Neural cell (in vitro differentiated cells): ENCODE data around the gene ADRB1. TPM values are rescaled to one million over a fixed set of nuclear protein-coding genes. Genes with fewer than 3 reads are reported as not detected.

ENCODE experiments used
- H2AFZ ChIP-seq: fragments of 200-600, 300-800 bp; sonication (generic), shearing (Covaris generic); 2 replicates; pipeline ENCODE4 v1.6.0; 2014; ENCODE audit warnings: low read depth, mild to moderate bottlenecking, antibody characterized with exemption, low read length, moderate library complexity
- H3F3A ChIP-seq: fragments of 200-600 bp; shearing (Covaris generic); 2 replicates; pipeline ENCODE4 v1.6.1; 2016; ENCODE audit warnings: mild to moderate bottlenecking, moderate library complexity, mixed read lengths, antibody characterized with exemption, low read length; ENCODE audit not compliant: insufficient read depth, poor library complexity, severe bottlenecking
- H3K27ac ChIP-seq: fragments of 200-600, 300-800 bp; sonication (generic), shearing (Covaris generic); 2 replicates; pipeline ENCODE4 v1.5.1; 2014; ENCODE audit warnings: mild to moderate bottlenecking, low read length, moderate library complexity
- H3K27me3 ChIP-seq: fragments of 300-800, 200-600 bp; sonication (generic), shearing (Covaris generic); 2 replicates; pipeline ENCODE4 v1.6.0; 2014; ENCODE audit warnings: mild to moderate bottlenecking, low read depth, low read length, moderate library complexity; ENCODE audit not compliant: insufficient read depth
- H3K36me3 ChIP-seq: fragments of 300-800, 200-600 bp; sonication (generic), shearing (Covaris generic); 2 replicates; pipeline ENCODE4 v1.5.1; 2014; ENCODE audit warnings: mild to moderate bottlenecking, antibody characterized with exemption, low read length, moderate library complexity; ENCODE audit not compliant: insufficient read depth
- H3K4me2 ChIP-seq: fragments of 300-800, 200-600 bp; sonication (generic), shearing (Covaris generic); 2 replicates; pipeline ENCODE4 v1.6.0; 2014; ENCODE audit warnings: mild to moderate bottlenecking, low read length
- H3K4me3 ChIP-seq: fragments of 300-800, 200-600 bp; sonication (generic), shearing (Covaris generic); 2 replicates; pipeline ENCODE4 v1.5.1; 2014; ENCODE audit warnings: mild to moderate bottlenecking, low read length, moderate library complexity
- H3K79me2 ChIP-seq: fragments of 200-600 bp; shearing (Covaris generic); replicated peaks from 2 replicates; pipeline ENCODE4 v1.6.0; 2014; ENCODE audit warnings: mild to moderate bottlenecking, low read length, moderate library complexity; ENCODE audit not compliant: insufficient read depth
- H3K9ac ChIP-seq: fragments of 300-800, 200-600 bp; sonication (generic), shearing (Covaris generic); 2 replicates; pipeline ENCODE4 v1.6.1; 2016; ENCODE audit warnings: mild to moderate bottlenecking, low read length, mixed read lengths
- H3K9me2 ChIP-seq: fragments of 200-600 bp; shearing (Covaris generic); 2 replicates; pipeline ENCODE4 v1.6.1; 2016; ENCODE audit warnings: mild to moderate bottlenecking, low read length, mixed read lengths; ENCODE audit not compliant: insufficient read depth
- H3K9me3 ChIP-seq: fragments of 200-600, 300-800 bp; sonication (generic), shearing (Covaris generic); 2 replicates; pipeline ENCODE4 v1.6.1; 2016; ENCODE audit warnings: mild to moderate bottlenecking, mixed run types, low read length, moderate library complexity, mixed read lengths
- H4K20me1 ChIP-seq: fragments of 200-600 bp; shearing (Covaris generic); 2 replicates; pipeline ENCODE4 v1.6.1; 2016; ENCODE audit warnings: mild to moderate bottlenecking, mixed run types; ENCODE audit not compliant: insufficient read depth
- EP300 ChIP-seq: fragments of 450-650 bp; conservative IDR thresholded peaks from 2 replicates; pipeline ENCODE4 v1.6.1; 2014; ENCODE audit warnings: antibody characterized with exemption, mild to moderate bottlenecking, moderate library complexity; ENCODE audit not compliant: poor library complexity, severe bottlenecking
- EZH2 ChIP-seq: fragments of 200-600, 300-800 bp; shearing (Covaris generic), sonication (generic); IDR thresholded peaks from 2 replicates; pipeline ENCODE4 v1.6.1; 2014; ENCODE audit warnings: antibody characterized with exemption, low read length, borderline replicate concordance, mild to moderate bottlenecking; ENCODE audit not compliant: insufficient read depth, poor library complexity, severe bottlenecking
- MXI1 ChIP-seq: fragments of 450-650 bp; conservative IDR thresholded peaks from 2 replicates; pipeline ENCODE4 v1.6.1; 2014; ENCODE audit warnings: antibody characterized with exemption, mild to moderate bottlenecking; ENCODE audit not compliant: poor library complexity, severe bottlenecking
- RAD21 ChIP-seq: fragments of 450-650 bp; conservative IDR thresholded peaks from 2 replicates; pipeline ENCODE4 v1.6.1; 2014; ENCODE audit warnings: antibody characterized with exemption, mild to moderate bottlenecking, moderate library complexity
- REST ChIP-seq: IDR thresholded peaks from 2 replicates; pipeline ENCODE4 v1.6.1; 2012; ENCODE audit warnings: borderline replicate concordance
- SMC3 ChIP-seq: fragments of 450-650 bp; conservative IDR thresholded peaks from 2 replicates; pipeline ENCODE4 v1.6.1; 2014; ENCODE audit warnings: antibody characterized with exemption, mild to moderate bottlenecking, moderate library complexity; ENCODE audit not compliant: poor library complexity
- TAF1 ChIP-seq: IDR thresholded peaks from 2 replicates; pipeline ENCODE4 v1.6.1; 2012; ENCODE audit warnings: low read depth
- polyA plus RNA-seq: library from polyadenylated mRNA; depleted of rRNA; stranded (reverse); fragments of >200 nt; gene quantifications from 2 replicates; pipeline ENCODE4 v1.2.3, GENCODE V29; 2014
- TF ChIP-seq, protein P1 (sequence below): fragments of 450-650 bp; IDR thresholded peaks from 2 replicates; pipeline ENCODE4 v1.5.1; 2014; ENCODE audit warnings: antibody characterized with exemption, mild to moderate bottlenecking, moderate library complexity; ENCODE audit not compliant: poor library complexity, severe bottlenecking

Gene ADRB1
- polyA plus RNA-seq, 1 donor from 2014 or later, result not detected

DNA sequence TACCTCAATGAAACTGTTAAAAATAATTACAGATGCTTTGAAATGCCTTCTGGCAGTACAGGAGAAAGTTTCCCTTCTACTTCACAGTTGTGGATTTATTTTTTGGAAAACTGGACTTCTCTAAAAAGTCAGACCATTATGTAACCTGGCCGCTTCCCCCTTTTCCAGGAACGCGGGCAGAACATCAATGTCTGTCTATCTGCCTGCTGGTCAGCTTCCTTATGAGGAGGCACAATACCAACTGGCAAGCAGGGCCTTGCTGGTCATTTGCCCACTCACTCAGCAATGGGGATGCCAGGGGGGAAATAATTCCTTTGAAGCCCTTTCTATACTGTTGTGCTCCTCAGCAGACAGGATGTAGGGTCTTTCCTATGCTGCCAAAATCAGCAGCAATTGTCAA, 22.5 kb upstream of the ADRB1 start:
- Histone ChIP-seq H3K36me3 (no peaks in the 10 kb centered on the region), H3K79me2 (no peaks in the 10 kb centered on the region), H3K9ac (no peak overlapping the region), H3K4me2 (no peak overlapping the region), H3K4me3 (no peak overlapping the region), H3K27ac (no peak overlapping the region), H4K20me1 (no peaks in the 10 kb centered on the region), H3K9me3 (no peaks in the 10 kb centered on the region), H3K27me3 (no peaks in the 10 kb centered on the region), H2AFZ (no peak overlapping the region), H3K9me2 (no peaks in the 10 kb centered on the region), H3F3A (no peaks in the 10 kb centered on the region)
- TF ChIP-seq REST (no peak), EP300 (no peak), TAF1 (no peak), RAD21 (no peak), EZH2 (no peak), SMC3 (no peak)
- TF ChIP-seq, protein P1, sequence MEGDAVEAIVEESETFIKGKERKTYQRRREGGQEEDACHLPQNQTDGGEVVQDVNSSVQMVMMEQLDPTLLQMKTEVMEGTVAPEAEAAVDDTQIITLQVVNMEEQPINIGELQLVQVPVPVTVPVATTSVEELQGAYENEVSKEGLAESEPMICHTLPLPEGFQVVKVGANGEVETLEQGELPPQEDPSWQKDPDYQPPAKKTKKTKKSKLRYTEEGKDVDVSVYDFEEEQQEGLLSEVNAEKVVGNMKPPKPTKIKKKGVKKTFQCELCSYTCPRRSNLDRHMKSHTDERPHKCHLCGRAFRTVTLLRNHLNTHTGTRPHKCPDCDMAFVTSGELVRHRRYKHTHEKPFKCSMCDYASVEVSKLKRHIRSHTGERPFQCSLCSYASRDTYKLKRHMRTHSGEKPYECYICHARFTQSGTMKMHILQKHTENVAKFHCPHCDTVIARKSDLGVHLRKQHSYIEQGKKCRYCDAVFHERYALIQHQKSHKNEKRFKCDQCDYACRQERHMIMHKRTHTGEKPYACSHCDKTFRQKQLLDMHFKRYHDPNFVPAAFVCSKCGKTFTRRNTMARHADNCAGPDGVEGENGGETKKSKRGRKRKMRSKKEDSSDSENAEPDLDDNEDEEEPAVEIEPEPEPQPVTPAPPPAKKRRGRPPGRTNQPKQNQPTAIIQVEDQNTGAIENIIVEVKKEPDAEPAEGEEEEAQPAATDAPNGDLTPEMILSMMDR, result no peak

DNA sequence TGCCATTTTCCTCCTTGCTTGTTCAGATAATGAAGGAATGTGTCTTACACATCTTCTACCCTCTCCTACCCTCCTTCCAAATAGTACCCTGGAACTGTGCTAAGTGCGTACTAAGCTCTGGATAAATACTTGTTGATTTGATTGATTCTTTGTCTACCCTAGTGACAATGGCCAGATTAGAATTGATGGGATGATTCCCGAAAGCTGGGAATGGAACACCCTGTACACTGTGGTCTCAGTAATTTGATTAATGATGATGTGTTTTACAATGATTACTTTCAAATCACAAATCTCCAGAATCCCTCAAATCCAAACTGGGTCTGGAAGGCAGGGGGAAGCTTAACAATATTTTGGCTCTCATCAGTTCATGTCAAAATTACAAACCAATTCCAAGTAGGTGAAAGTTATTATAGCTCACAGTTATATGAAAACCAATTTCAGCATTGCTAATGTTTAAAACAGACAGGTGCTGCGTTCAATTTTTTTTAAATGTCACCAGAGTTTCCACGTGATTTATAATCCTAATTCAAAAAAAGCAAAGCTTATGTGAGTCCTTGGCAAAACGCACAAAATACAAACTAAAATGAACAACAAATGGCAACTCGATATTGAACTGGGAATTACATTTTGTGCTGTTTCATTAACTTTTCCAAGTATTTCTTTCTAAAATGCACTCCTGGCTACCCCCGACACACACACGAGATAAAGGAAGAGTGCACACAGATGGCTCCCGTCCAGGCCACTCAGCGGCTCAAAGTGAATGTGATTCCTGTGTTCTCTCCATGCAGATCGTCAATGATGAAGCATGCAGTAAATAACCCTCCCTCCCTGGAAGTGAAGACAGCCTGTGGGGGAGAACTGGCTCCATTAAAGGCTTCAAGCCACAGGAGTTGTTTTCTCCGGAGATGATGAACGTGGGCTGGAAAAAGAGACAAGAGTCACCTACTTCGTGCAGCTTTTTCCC, 21.7 kb upstream of the ADRB1 start:
- Histone ChIP-seq H3K9me3 (no peaks in the 10 kb centered on the region), H3F3A (no peaks in the 10 kb centered on the region), H3K9me2 (no peaks in the 10 kb centered on the region), H3K27ac (no peak overlapping the region), H3K9ac (no peak overlapping the region), H4K20me1 (no peaks in the 10 kb centered on the region), H3K4me3 (no peak overlapping the region), H3K36me3 (no peaks in the 10 kb centered on the region), H3K27me3 (no peaks in the 10 kb centered on the region), H3K4me2 (no peak overlapping the region), H2AFZ (no peak overlapping the region), H3K79me2 (no peaks in the 10 kb centered on the region)
- TF ChIP-seq RAD21 (no peak), REST (no peak), MXI1 (no peak), EZH2 (no peak), SMC3 (no peak)
- TF ChIP-seq, protein P1, result no peak
